GM19468 (cell line): ENCODE measurements around the gene ZFP91.
"Not testable (repeated sequence)": the region's sequence is repeated elsewhere in the genome, so short reads cannot be mapped to it uniquely, and the experiment has no call there.

ENCODE experiments used
- ATAC-seq: cut with Tn5 transposase; IDR thresholded peaks from one replicate; pipeline ENCODE4 v1.9.1; 2021; ENCODE audit warnings: mild to moderate bottlenecking, moderate library complexity, moderate number of reproducible peaks; ENCODE audit not compliant: unreplicated experiment; ENCODE audit errors: extremely low read depth

Gene ZFP91

GRCh38 chr11:58578635-58579191 is at the start of gene ZFP91:
ZFP91 (plus strand) TSS chr11:58579063; CDS start chr11:58579282, 219 bp downstream.
- peak; percentile 9 for ATAC-seq

- ATAC-seq: no peak
These were observed 48.6 kb upstream of the ZFP91 start for GRCh38 chr11:58530236-58530635.

GRCh38 chr11:58531865-58532341 is 47.0 kb upstream of the ZFP91 start:
- no peak for ATAC-seq

- ATAC-seq: no peak
These were observed 32.0 kb upstream of the ZFP91 start for GRCh38 chr11:58546841-58547240.

GRCh38 chr11:58549644-58550043 is 29.2 kb upstream of the ZFP91 start:
- ATAC-seq: no peak

GRCh38 chr11:58560842-58561241 is 18.0 kb upstream of the ZFP91 start:
- ATAC-seq: no peak

- ATAC-seq: no peak
These were observed 17.3 kb upstream of the ZFP91 start for GRCh38 chr11:58561394-58562098.

GRCh38 chr11:58562375-58562800 is 16.5 kb upstream of the ZFP91 start:
- peak; percentile 80 for ATAC-seq

- ATAC-seq: no peak
These were observed 14.6 kb upstream of the ZFP91 start for GRCh38 chr11:58564231-58564630.

GRCh38 chr11:58567889-58568512 is 10.9 kb upstream of the ZFP91 start:
- ATAC-seq: peak; percentile 70

- ATAC-seq: not testable (repeated sequence)
These were observed 6.0 kb upstream of the ZFP91 start for GRCh38 chr11:58572906-58573305.

GRCh38 chr11:58573451-58574104 is 5.3 kb upstream of the ZFP91 start:
- no peak for ATAC-seq

- no peak for ATAC-seq
These were observed 4.0 kb upstream of the ZFP91 start for GRCh38 chr11:58574881-58575280.

- ATAC-seq: no peak
These were observed 3.4 kb upstream of the ZFP91 start, which contains the start of gene LPXN for GRCh38 chr11:58575377-58576020. LPXN (minus strand) TSS chr11:58575856; CDS start chr11:58575772, 84 bp downstream.

- no peak for ATAC-seq
These were observed 1.9 kb upstream of the ZFP91 start for GRCh38 chr11:58576887-58577471.

GRCh38 chr11:58577555-58578135 is 1.2 kb upstream of the ZFP91 start:
- ATAC-seq: peak; percentile 43

GRCh38 chr11:58578136-58578634 is 678 bp upstream of the ZFP91 start:
- ATAC-seq: no peak

GRCh38 chr11:58579192-58580129 is 598 bp downstream of the ZFP91 start:
- ATAC-seq: no peak
